Chondrocyte (in vitro differentiated cells): ENCODE measurements around the gene FGF19. TPM values are rescaled to one million over a fixed set of nuclear protein-coding genes. Genes with fewer than 3 reads are reported as not detected.

Experiments used
- DNase-seq: peaks from one replicate; pipeline ENCODE4 v3.0.0; 2021; ENCODE audit warnings: mixed read lengths, low spot score
- H3K27ac Mint-ChIP-seq: one replicate; pipeline ENCODE4 v1.8.0; 2021; ENCODE audit warnings: mild to moderate bottlenecking, moderate library complexity, mixed read lengths; ENCODE audit not compliant: unreplicated experiment
- H3K27me3 Mint-ChIP-seq: 2 replicates; pipeline ENCODE4 v1.8.0; 2021; ENCODE audit warnings: low read depth, mixed read lengths
- H3K36me3 Mint-ChIP-seq: 2 replicates; pipeline ENCODE4 v1.8.0; 2021; ENCODE audit warnings: low read depth, mixed read lengths
- H3K4me1 Mint-ChIP-seq: 2 replicates; pipeline ENCODE4 v1.8.0; 2021; ENCODE audit warnings: low read depth, mild to moderate bottlenecking, mixed read lengths
- H3K4me3 Mint-ChIP-seq: one replicate; pipeline ENCODE4 v1.8.0; 2021; ENCODE audit warnings: mild to moderate bottlenecking, moderate library complexity, mixed read lengths; ENCODE audit not compliant: unreplicated experiment
- H3K9me3 Mint-ChIP-seq: 2 replicates; pipeline ENCODE4 v1.8.0; 2021; ENCODE audit warnings: low read depth, mixed read lengths
- total RNA-seq: library from RNA; stranded (reverse); gene quantifications from 3 replicates; pipeline ENCODE4 v1.2.1, GENCODE V29; 2021
- TF ChIP-seq, protein P1 (sequence below): fragments of 200-600 bp; sonication (generic); IDR thresholded peaks from 2 replicates; pipeline ENCODE4 v1.5.0; 2021; ENCODE audit warnings: antibody characterized with exemption, mild to moderate bottlenecking, moderate library complexity

FGF19 gene
- total RNA-seq, 1 donor from 2014 or later: not detected

DNA sequence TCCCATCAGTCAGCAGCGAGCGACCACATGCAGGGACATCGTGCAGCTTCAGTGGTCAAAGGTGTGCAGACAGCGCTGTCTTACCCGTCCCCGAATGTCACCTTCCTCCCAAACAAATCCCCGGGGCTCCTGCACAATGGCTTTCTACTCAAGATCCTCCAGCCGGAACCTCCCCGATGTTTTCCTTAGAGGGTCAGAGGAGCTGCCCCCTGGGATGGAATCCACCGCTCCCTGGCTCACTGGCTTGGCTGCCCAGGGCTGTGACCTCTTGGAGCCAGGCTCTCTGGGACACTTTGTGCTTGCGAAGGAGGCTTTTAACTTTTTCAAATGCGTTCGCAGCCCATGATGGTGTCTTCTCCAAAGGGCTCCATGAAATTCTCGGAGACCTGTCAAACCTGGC, 17.3 kb upstream of the FGF19 start:
- H3K27me3 Mint-ChIP-seq: peaks cover 39% of the 10 kb centered on the region
- DNase-seq: no peak

DNA sequence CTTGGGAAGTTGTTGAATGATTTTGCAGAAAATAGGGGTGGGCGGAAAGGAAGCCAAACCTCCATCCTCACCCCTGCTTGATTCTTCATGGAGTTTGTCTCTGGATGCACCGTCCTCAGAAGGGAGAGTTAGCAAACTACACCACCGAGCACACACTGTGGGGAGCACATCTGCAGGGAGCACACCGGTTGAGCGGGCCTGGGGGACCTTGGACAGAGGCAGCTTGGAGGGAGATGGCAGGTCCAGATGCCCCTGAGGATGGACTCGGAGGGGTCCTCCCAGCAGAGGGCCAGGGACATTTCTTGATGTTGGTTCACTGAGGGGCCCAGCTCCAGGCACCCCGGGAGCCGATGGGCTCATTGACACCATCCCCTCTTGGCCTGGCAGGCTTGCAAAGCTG, 15.1 kb upstream of the FGF19 start:
- H3K4me1 Mint-ChIP-seq: peaks cover 2% of the 10 kb centered on the region
- peaks cover 34% of the 10 kb centered on the region for H3K27me3 Mint-ChIP-seq
- no peaks in the 10 kb centered on the region for H3K36me3 Mint-ChIP-seq
- no peaks in the 10 kb centered on the region for H3K9me3 Mint-ChIP-seq
- no peak overlapping the region for H3K27ac Mint-ChIP-seq
- H3K4me3 Mint-ChIP-seq: no peak overlapping the region
- TF ChIP-seq, protein P1, sequence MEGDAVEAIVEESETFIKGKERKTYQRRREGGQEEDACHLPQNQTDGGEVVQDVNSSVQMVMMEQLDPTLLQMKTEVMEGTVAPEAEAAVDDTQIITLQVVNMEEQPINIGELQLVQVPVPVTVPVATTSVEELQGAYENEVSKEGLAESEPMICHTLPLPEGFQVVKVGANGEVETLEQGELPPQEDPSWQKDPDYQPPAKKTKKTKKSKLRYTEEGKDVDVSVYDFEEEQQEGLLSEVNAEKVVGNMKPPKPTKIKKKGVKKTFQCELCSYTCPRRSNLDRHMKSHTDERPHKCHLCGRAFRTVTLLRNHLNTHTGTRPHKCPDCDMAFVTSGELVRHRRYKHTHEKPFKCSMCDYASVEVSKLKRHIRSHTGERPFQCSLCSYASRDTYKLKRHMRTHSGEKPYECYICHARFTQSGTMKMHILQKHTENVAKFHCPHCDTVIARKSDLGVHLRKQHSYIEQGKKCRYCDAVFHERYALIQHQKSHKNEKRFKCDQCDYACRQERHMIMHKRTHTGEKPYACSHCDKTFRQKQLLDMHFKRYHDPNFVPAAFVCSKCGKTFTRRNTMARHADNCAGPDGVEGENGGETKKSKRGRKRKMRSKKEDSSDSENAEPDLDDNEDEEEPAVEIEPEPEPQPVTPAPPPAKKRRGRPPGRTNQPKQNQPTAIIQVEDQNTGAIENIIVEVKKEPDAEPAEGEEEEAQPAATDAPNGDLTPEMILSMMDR: no peak
- no peak for DNase-seq

More for the DNA sequence above, 17.3 kb upstream of the FGF19 start:
- H3K27ac Mint-ChIP-seq: no peak overlapping the region
- H3K36me3 Mint-ChIP-seq: no peaks in the 10 kb centered on the region
- H3K4me1 Mint-ChIP-seq: peaks cover 2% of the 10 kb centered on the region
- TF ChIP-seq, protein P1: no peak
- no peaks in the 10 kb centered on the region for H3K9me3 Mint-ChIP-seq
- no peak overlapping the region for H3K4me3 Mint-ChIP-seq

DNA sequence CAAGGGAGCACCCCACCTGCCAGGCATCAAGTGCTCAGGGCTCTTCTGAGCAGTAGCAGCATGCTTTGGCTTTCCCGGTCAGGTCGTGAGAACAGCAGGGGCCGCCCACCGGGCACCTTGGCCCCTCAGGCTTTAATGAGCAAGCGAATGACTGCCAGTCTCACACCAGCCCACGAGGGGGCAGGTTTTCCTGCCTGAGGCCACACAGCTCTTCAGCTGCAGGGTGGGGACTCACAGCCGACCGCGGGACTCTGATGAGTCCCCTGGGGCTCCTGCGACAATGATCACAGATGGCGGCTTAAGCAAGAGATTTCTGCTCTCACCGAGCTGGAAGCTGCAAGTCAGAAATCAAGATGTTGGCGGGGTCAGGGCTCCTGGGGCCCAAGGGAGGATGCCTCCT, 14.3 kb upstream of the FGF19 start:
- Mint-ChIP-seq H3K4me3 (no peak overlapping the region), H3K27ac (no peak overlapping the region), H3K9me3 (no peaks in the 10 kb centered on the region), H3K4me1 (peaks cover 2% of the 10 kb centered on the region), H3K36me3 (no peaks in the 10 kb centered on the region), H3K27me3 (peaks cover 31% of the 10 kb centered on the region)
- TF ChIP-seq, protein P1: peak; percentile 90
- no peak for DNase-seq

DNA sequence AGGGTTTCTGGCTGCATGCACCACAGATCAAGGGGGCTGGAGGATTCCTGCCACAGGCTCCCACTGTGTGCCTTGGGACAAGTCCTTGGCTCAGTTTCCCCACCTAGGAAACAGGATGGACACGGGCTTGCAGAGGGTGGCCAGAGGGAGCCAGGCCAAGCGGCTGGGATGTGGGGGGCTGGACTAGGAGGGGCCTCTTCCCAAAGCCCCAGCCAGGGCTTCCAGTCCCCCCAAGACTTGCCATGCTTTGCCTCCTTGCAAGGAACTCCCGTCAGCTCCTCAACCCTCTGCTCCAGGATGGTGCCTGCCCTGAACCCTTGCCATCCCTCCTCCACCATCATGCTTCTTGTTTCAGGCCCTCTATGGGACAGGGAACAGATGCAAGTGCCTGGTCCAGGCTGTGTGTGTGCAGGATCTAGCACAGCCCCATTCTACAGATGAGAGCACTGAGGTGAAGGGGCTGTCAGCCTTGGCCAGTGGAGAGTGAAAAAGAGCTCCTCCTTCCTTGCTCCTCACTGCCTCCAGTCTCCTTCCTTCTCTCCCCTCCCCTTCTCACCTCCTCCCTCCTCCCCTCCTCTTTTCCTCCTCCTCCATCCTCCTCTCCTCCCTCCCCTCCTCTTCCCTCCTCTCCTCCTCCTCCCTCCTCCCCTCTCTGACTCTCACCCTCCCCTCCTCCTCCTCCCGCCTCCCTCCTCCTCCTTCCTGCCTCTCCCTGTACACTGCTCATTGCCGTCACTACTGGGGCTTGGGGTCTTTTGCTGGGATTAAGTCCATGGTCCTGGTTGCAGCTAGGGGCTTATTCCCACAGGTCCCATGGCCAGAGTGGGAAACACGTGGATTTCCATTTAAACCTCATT, 13.3 kb upstream of the FGF19 start:
- H3K4me1 Mint-ChIP-seq: peaks cover 2% of the 10 kb centered on the region
- no peaks in the 10 kb centered on the region for H3K9me3 Mint-ChIP-seq
- H3K27me3 Mint-ChIP-seq: peaks cover 28% of the 10 kb centered on the region
- H3K36me3 Mint-ChIP-seq: no peaks in the 10 kb centered on the region
- H3K27ac Mint-ChIP-seq: no peak overlapping the region
- DNase-seq: no peak
- no peak overlapping the region for H3K4me3 Mint-ChIP-seq
- TF ChIP-seq, protein P1: no peak

DNA sequence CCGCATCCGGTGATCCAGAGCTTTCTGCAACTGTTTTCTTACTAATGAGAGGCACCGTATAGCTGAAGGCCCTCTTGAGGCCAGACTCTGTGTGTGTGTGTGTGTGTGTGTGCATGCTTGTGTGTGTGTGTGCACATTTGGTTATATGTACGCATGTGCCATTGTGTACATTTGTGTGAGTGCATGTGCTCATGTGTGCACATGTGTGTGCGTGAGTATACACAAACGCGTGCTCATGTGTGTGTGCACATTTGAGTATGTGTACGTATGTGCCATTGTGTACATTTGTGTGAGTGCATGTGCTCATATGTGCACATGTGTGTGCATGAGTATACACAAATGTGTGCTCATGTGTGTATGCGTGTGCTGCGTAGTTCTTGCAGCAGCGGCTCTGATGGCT, 12.3 kb upstream of the FGF19 start:
- DNase-seq: peak; percentile 0
- H3K4me3 Mint-ChIP-seq: no peak overlapping the region
- H3K36me3 Mint-ChIP-seq: no peaks in the 10 kb centered on the region
- no peaks in the 10 kb centered on the region for H3K9me3 Mint-ChIP-seq
- H3K27ac Mint-ChIP-seq: no peak overlapping the region
- H3K4me1 Mint-ChIP-seq: peaks cover 2% of the 10 kb centered on the region
- TF ChIP-seq, protein P1: no peak
- peaks cover 27% of the 10 kb centered on the region for H3K27me3 Mint-ChIP-seq
